Stimulated activated CD8-positive, alpha-beta memory T cell treated with anti-CD3 and anti-CD28 coated beads, Interleukin-15, amount 100 ng/mL, for 48 hours (primary cell): ENCODE results near the gene SLC2A1.
"Not testable (repeated sequence)": the region's sequence is repeated elsewhere in the genome, so short reads cannot be mapped to it uniquely, and the experiment has no call there.

Experiments used
- DNase-seq, 2 donors: peaks; one replicate each; pipeline ENCODE4 v3.0.0-alpha.2; 2020; ENCODE audit warnings: low read depth in 2 of 2

SLC2A1 gene

DNA sequence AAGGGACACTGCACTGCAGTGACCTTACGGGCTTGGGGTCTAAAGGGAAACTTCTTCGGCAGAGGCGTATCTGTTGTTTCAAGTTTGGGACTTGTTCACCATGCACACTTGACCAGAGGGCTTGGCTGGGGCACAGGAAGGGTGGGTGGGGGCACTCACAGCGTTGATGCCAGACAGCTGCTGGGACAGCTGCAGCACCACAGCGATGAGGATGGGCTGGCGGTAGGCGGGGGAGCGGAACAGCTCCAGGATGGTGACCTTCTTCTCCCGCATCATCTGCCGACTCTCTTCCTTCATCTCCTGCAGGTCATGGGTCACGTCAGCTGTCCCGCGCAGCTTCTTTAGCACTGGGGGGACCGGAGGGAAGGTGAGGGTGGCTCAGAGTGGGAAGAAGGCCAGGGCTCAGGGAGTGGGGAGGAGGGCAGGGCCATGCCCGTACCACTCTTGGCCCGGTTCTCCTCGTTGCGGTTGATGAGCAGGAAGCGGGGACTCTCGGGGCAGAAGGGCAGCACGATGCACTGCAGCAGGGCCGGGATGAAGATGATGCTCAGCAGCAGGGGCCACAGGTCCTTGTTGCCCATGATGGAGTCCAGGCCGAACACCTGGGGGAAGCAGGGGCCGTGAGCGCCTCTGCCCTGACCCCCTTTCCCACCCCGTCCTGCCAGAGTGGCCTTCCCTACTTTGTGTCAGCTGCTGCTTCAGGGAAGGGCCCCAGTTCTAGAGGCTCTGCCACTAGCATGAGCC is 29.1 kb downstream of the SLC2A1 start:
- DNase-seq: no peak

DNA sequence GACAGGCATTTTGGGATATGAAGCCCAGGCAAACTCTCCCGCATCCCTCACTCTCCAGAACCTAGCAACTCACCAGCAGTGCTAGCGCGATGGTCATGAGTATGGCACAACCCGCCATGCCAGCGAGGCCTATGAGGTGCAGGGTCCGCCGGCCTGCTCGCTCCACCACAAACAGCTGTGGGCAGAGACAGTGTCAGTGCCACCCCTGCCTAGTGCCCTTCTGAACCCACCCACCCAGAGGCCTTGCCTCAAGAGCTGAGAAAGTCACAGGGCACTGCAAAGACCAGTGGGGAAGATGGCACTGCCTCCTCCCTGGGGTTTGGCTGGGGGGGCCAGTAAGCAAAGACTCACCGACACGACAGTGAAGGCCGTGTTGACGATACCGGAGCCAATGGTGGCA is 29.8 kb downstream of the SLC2A1 start:
- DNase-seq: no peak

DNA sequence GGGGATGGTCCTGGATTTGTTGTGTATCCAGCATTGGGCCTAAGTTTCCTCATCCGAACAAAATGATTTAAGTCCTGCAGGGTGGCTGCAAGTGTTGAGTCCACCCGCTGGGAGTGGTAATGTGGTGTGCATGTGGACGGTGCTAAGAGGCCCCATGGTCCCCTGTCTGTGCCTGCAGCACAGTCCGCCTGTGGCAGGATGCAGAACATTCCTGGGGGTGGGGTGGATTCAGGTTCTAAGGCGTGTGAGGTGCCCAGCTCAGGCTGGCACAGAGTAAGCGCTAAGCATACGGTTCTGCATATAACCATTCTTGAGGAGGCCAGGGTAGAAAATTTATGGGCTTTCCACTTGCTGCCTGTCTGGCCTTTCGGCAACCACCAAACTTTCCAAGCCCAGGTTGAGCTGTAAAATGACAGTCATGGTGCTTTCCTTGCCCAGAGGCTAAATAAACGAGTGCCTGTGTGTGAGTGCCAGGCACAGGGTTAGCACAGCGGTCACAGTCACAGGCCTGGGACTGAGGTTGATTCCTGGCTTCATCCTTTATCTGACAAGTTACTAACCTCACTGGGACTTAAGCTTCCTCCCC is 30.7 kb downstream of the SLC2A1 start:
- DNase-seq: no peak

DNA sequence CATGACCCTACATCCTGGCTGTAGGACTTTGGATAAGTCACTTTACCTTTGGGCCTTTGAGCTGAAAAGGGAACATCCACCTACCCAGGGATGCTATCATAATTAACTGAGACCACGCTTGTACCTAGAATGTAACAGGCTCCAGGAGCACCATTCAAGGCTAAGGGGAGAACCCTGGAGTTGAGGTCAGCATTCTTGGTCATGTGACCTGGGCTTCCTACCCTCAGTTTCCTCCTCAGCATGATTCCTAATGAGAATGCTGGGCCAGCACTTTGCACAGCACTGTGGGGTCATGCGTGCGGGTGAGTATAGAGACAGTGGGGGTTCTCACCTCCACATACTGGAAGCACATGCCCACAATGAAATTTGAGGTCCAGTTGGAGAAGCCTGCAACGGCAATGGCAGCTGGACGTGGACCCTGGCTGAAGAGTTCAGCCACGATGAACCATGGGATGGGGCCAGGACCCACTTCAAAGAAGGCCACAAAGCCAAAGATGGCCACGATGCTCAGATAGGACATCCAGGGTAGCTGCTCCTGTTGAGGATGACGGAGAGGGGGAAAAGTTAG is 31.3 kb downstream of the SLC2A1 start:
- DNase-seq: no peak

DNA sequence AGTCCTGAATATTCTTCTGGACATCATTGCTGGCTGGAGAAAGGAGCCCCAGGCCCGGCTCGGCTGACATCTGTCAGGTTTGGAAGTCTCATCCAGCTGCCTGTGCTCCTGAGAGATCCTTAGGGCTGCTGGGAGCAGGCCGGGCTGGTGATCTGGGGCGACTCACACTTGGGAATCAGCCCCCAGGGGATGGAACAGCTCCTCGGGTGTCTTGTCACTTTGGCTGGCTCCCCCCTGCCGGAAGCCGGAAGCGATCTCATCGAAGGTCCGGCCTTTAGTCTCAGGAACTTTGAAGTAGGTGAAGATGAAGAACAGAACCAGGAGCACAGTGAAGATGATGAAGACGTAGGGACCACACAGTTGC is 31.8 kb downstream of the SLC2A1 start:
- DNase-seq: no peak

DNA sequence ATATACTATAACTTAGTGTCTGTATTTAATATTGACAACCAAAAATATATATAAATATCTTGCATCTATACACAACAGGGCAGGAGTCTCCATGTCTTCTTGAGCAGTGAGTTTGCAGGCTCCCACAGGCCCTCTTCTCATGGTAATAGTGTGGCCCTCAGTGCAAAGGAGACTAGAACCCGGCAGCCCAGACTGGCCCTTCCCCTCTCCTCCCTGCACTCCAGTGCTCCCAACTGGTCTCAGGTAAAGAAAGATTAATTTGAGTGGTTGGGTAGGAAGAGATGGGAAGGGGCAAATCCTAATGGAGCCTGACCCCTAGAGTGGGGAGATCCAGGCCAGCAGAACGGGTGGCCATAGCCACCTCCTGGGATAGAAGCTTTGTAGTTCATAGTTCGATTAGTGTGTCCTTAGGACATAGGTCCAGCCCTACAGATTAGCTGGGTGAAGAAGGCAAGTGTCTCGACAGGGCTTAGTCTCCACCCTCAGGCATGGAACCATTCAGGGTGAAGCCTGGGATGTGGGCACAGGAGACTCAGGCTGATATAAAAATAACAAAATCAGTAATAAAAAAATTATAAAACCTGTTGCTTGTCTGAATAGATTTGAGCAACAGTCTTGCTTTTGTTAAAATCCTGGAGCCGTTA is 32.3 kb downstream of the SLC2A1 start:
- DNase-seq: no peak

DNA sequence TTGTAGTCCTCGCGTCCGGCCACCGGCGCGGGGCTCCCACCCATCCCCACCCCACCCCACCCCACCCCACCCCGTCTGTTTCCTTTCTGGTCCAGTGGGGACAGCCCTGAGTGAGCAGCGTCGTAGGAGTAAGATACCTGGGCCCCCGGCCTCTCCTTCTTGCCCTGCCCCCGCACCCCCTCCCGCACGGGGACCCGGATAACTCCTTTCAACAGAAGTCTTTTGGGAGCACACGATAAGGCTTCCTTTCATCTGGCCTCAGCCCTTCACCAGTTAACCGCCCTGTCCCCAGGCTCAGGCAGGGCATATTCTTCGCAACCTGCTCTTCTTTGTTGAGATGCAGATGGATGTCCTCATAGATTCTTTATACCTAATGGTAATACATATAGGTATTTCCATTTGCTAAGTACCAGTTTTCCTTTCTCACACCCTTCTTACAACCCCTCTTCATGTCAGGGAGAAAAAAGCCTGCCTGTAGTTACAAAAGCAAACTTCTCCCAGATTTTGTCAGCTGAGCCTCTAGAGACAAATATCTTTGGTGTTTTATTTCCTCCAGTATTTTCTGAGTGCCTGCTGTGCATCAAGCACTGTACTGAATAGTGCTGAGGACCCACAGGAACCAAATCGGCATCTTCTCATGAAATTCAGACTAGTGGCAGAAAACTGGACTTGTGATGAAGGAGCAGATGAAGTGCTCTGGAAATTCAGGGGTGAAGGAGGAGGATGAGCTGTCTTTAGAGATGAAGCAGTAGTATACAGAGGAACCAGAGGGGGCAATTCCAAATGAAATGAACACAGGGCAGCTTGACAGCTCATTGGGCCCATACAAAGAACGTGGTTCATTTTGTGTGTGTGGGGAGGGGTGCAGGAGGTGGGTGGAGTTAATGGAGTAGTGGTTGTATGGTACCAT is 33.6 kb downstream of the SLC2A1 start:
- DNase-seq: no peak

DNA sequence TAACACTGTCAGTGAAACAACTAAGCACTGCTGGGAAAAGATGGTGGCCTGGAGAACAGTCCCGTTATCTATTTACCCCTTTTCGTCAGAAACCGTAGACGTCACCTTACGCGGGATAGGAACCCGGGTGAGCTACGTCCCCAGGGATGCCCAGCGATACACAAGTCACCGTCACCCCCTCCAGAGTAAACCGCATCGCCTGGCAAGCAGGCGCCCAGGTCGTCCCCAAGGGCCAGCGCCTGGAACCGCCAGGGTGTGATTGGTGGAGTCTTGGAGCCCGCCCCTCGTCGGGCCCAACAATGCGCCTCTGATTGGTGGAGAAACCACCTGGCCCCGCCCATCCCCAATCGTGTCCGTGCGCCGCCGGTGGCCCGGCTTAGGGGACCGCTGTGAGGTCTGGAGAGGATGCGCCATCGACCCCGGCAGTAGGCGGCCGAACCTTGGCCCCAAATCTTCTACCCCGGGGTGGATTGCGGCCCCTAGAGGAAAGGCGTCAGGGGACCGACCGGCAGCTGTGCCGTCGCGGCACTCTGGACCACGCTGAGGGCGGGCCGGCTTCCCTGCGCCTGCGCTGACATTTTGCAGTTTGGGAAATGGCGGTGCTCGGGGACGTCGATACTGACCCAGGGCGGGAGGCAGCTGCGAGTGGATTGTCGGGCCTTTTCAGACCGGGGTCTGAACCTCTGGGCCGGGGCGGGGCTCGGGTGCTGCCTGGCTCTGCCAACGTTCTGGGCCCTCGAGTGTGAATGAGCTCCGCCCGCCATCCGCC is 34.4 kb downstream of the SLC2A1 start:
- peak; percentile 85 to 87 for DNase-seq

DNA sequence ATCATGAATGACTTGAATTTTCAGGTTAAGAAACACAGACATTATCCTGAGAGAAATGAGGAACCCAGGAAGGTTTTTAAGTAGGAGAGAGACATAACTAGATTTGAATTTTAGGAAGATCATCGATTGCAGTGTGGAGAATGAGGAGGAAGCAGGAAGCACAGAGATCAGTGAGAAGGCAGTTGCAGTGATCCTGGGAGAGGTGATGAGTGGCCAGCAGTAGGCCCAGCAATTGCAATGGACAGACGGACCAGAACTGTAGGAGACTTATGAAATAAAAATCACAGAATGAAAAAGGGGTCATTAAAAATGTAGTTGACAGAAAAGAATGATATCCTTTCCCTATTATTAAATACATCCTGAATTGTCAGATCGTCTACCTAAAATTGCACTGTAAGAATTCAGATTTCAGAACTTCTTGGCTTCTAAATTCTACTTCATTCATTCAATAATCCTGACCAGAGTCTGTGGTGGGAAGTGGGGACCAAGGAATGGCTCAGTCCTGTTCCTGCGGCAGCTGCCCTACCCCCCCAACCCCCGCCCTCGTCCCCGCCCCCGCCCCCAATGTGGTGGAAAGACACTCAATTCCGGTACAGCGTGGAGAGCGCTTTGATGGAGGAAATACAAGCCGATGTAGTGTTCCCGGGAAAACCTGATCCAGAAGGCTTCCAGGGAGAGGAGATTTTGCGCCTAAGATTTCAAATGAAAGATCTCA is 35.1 kb downstream of the SLC2A1 start:
- DNase-seq: no peak

DNA sequence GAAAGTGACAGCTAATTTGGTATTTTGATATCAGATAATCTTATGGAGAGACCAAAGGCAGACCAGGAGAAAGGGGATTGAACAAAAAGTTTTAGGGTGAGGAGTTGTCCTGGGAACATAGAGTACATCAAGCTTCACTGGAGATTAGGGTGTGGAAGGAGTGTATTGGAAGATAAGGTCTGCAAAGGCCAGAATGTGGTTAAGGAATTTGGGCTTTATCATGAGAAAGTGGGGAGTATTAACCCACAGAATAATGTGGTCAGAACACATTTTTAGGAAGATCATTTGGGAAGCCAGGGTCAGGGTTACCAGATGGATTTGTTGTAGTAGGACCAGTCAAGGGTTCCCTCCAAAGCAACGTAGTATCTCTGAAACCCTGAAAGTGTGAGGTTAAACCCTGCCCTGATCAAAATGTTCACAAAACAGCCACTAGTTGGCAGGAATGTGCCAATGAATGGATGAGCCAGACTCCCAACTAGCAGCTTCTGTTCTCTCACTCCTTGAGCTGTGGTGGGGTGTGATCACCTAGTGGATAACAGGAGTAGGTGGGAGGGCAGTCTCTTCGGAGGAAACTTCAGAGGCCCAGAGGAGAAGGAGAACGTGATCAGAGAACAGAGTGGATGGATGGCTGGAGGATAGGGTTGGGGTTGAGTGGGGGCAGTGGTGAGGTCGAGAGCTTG is 35.8 kb downstream of the SLC2A1 start:
- DNase-seq: peak in 1 of 2 donors; percentile 32

DNA sequence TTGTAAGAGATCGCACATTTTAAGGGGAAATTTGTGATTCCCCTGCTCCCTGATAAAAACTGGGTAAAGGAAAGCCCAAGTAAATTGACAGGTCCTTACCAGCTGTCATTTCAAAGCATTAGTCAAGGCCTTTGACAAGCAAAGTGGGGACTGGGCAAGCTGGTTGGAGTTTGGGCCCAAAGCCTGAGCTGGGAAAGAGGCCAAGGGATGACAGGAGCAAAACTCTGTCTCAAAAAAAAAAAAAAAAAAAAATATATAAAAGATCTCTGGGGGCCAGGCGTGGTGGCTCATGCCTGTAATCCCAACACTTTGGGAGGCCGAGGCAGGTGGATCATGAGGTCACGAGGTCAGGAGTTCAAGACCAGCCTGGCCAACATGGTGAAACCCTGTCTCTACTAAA is 36.9 kb downstream of the SLC2A1 start:
- DNase-seq: no peak

DNA sequence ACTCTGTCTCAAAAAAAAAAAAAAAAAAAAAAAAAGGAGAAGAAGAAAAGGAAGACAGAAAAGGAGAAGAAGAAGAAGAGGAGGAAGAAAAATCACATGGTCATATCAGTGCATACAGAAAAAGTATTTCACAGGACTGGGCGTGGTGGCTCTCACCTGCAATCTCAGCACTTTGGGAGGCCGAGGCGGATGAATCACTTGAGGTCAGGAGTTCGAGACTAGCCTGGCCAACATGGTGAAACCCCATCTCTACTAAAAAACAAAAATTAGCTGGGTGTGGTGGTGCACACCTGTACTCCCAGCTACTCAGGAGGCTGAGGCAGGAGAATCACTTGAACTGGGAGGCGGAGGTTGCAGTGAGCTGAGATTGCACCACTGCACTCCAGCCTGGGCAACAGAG is 39.0 kb downstream of the SLC2A1 start:
- DNase-seq: not testable (repeated sequence)

DNA sequence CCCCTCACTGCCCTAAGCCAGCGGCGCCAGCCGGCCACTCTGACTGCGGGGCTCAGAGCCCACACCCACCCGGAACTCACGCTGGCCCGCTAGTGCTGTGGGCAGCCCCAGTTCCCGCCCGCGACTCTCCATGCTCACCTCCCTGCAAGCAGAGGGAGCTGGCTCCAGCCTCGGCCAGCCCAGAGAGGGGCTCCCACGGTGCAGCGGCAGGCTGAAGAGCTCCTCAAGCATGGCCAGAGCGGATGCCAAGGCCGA is 41.5 kb downstream of the SLC2A1 start:
- DNase-seq: no peak

DNA sequence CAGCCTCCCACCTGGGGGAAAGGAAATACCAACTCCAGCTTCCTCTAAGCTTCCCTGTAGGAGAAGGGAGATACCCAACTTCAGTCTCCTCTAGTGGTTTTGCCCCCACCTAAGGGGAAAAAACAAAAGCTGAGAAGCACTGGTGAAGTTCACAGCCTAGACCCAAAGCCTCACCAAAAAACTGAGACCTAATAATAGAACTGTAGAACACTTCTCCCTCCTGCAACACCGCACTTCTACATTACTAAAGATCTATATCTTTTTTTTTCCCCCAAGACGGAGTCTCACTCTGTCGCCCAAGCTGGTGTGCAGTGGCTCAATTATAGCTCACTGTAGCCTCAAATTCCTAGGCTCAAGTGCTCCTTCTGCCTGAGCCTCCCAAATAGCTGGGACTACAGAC is 43.2 kb downstream of the SLC2A1 start:
- DNase-seq: no peak

DNA sequence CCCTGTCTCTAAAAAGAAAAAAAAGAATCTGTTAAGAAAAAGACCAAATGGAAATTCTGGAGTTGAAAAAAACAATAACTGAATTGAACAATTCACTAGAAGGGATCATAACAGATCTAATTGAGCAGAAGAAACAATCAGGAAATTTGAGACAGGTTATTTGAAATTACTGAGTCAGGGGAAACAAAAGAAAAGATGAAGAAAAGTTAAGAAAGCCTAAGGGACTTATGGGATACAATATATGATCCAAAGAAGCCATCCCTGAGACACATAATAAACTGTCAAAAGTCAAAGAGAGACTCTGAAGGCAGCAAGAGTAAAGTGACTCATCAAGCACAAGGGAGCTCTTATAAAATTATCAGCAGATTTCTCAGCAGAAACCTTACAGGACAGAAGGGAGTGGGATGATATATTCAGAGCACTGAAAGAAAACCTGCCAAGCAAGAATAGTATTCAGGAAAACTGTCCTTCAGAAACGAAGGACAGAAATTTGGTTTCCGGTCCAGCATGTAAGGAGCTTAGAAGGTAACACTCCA is 44.5 kb downstream of the SLC2A1 start:
- no peak for DNase-seq

DNA sequence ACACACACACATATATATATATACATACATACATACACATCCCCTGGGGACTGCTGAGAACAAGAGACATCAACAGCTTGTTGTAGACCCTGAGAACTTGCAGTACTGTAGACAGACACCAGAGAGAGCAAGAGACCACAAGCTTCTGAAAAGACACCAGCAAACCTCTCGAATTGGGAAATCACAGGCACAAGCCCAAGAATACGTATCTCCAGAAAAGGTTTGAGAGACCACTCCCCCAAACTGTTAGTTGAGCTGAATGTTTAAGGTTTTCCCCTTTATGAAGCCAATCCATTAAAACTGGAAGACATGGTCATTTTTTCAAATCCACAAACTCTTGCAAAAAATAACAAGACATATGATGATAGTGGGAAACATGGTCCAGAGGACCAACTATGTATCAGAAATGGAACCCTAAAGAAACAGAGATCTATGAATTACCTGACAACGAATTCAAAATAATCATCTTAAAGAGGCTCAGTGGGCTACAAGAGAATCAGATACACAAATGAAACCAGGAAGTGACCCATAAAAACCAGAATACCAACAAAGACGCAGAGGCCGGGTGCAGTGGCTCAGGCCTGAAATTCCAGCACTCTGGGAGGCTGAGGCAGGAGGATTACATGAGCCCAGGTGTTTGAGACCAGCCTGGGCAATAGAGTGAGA is 45.1 kb downstream of the SLC2A1 start:
- DNase-seq: no peak

DNA sequence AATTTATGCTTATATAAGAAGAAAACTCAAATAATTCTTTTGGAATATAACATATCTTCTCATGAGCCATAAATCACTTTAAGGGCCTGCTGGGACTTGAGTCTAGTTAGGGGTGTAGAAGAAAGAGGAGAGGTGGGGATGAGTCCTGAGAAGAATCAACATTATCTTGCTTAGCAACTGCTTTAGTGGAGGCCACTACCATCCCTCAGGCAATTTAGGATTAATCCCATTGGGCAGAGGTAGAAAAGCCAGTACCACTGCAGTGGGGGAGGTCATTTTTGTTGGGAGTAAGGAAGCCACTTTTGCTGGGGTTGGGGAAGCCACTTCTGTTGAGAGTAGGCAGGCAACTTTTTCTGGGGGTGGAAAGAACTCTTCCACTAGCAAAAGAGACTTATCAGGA is 47.7 kb downstream of the SLC2A1 start:
- no peak for DNase-seq

DNA sequence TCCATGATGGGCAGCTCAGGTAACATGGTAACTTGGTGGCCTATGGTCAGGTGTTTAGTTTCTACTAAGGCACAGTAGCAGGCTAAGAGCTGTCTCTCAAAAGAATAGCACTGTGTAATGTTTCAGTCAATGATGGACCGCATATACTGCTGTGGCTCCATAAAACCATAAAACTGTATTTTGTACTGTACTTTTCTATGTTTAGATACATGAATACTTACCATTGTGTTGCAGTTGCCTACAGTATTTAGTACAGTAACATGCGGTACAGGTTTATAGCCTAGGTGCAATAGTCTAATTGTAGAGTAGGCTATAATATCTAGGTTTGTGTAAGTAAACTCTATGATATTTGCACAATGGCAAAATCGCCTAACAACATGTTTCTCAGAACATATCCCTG is 50.6 kb downstream of the SLC2A1 start:
- DNase-seq: no peak

DNA sequence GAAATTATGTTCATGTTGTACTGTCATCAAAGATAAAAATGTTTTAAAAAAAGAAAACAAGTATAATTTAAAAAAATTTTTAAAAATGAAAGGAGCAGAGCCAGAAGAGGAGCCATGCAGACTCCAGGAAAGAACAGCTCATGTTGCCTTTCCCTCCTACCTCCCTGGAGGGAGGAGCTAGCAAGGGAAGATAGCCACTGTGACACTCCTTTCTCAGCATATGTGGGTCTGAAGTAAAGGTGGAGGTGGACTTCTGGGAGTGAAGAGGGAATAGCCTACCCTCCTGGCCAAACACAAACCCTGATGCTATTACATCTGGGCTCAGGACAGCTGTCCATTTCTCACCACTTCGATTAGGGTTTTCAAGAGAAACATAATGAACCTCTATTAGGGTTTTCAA is 54.2 kb downstream of the SLC2A1 start:
- no peak for DNase-seq
